Measurements from ENCODE around the gene SNX11. TPM values are rescaled to one million over a fixed set of nuclear protein-coding genes. Genes with fewer than 3 reads are reported as not detected.

Gene SNX11
- total RNA-seq, 1 experiment from 2014 or later: 26.8 TPM

DNA sequence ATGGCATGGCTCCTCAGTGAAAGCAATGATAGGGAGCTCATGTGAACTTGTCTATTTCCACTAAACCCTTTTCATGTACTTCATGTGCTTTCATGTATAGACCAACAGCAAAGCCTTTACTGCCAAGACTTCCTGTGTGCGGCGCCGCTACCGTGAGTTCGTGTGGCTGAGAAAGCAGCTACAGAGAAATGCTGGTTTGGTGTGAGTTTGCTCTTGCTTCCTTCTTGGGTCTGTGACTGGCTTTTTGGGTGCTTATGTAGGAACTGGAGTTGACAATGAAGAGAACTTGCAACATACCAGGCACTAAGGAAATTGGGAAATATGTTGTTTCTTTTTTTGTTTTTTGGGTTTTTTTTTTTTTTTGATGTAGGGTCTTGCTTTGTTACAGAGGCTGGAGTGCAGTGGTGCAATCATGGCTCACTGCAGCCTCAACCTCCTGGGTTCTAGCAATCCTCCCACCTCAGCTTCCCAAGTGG, 5.7 kb downstream of the SNX11 start:
- Histone ChIP-seq H3K79me2 (ENCODE audit: insufficient read depth, low read length) (peaks cover 52% of the 10 kb centered on the region), H3K9ac (ENCODE audit: low read length) (no peak overlapping the region), H3K4me1 (ENCODE audit: control insufficient read depth in 1 of 2, insufficient read depth in 2 of 2, low read length in 2 of 2) (peaks cover 0 to 9% of the 10 kb centered on the region in 2 experiments; a peak in 2 of 4 replicates), H3K27me3 (ENCODE audit: insufficient read depth, low read length) (no peaks in the 10 kb centered on the region), H2AFZ (ENCODE audit: low read depth, low read length, poor library complexity, severe bottlenecking) (no peak overlapping the region), H3K9me3 (ENCODE audit: control insufficient read depth in 1 of 2, insufficient read depth in 1 of 2, low read depth in 1 of 2, low read length in 2 of 2) (no peaks in the 10 kb centered on the region), H3K9me2 (ENCODE audit: insufficient read depth) (no peaks in the 10 kb centered on the region), H4K20me1 (ENCODE audit: insufficient read depth) (no peaks in the 10 kb centered on the region), H3K4me3 (replicated peaks in 1 of 2; ENCODE audit: low read depth in 1 of 2, low read length in 2 of 2) (no peak overlapping the region), H3K36me3 (ENCODE audit: control insufficient read depth in 1 of 2, insufficient read depth in 2 of 2, low read length in 2 of 2) (peaks cover 6 to 7% of the 10 kb centered on the region in 2 experiments; a peak in 2 of 4 replicates), H3K27ac (ENCODE audit: low read depth, low read length) (no peak overlapping the region), H3K4me2 (ENCODE audit: low read length) (no peak overlapping the region)
- intact Hi-C loops (cut with micrococcal nuclease): no loop called here
- TF ChIP-seq ATF3 (IDR thresholded peaks at IDR 0.05): no peak
- TF ChIP-seq EZH2 (IDR thresholded peaks at IDR 0.05): no peak
- no peak for TF ChIP-seq CEBPB (IDR thresholded peaks at IDR 0.05; ENCODE audit: low read depth)
- no peak for TF ChIP-seq FOSL1 (IDR thresholded peaks at IDR 0.05; ENCODE audit: low read depth)
- TF ChIP-seq RAD21 (IDR thresholded peaks at IDR 0.05; ENCODE audit: low read depth): no peak
- no peak for TF ChIP-seq POLR2AphosphoS5 (IDR thresholded peaks at IDR 0.05; ENCODE audit: low read depth, low read length)
- TF ChIP-seq CTCF (IDR thresholded peaks at IDR 0.05 in 2 of 3, conservative IDR thresholded peaks at IDR 0.05 in 1 of 3; ENCODE audit: borderline replicate concordance in 1 of 3, insufficient read depth in 1 of 3, low read depth in 2 of 3, low read length in 2 of 3): no peak
- RAD21 ChIA-PET (ENCODE audit: low non-redundant PET in 1 of 2, low total read pairs in 2 of 2, uncharacterized antibody in 2 of 2, unreplicated experiment in 2 of 2): no interaction called here
- ATAC-seq (no peak), DNase-seq (ENCODE audit: low read depth, low spot score) (no peak)
- CTCF ChIA-PET: no interaction called here
- BruUV-seq (replicated peaks): no TSS peak
- POLR2A ChIA-PET: no interaction called here
